GM21576 (cell line): ENCODE measurements around the gene EIF5A2.

Source experiments
- ATAC-seq: cut with Tn5 transposase; IDR thresholded peaks from one replicate; pipeline ENCODE4 v1.9.1; 2021; ENCODE audit warnings: mild to moderate bottlenecking, moderate library complexity; ENCODE audit not compliant: unreplicated experiment

Gene EIF5A2

DNA sequence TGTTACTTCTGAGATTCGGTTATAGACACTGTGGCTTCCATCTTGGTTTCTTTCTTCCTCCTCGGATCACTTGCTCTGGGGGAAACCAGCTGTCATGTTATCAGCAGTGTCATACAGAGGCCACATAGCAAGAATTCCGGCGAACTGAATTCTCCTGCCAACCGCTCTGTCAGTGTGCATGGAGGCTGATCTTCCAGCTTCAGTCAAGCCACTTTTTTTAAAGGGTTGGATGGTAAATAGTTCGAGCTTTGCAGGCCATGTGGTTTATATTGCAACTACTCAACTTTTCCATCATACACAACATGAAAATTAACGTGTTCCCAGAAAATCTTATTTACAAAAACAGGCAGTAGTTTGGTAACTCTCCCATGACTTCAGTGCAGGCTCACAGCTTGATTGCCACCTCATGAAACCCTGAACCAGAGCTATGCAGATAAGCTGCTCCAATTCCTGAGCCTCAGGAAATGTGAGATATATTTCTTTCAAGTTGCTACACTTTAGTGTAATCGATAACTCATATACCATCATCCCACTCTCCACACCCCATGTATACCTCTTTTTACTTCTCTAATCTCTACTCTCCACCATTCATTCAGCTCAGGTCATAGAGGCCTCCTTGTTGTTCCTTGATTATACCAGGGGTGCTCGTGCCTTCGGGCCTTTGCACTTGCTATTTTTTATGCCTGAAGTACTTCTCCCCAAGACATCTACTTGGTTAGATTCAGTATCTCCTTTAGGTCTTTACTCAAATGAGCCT is 45.6 kb downstream of the EIF5A2 start:
- ATAC-seq, result no peak

DNA sequence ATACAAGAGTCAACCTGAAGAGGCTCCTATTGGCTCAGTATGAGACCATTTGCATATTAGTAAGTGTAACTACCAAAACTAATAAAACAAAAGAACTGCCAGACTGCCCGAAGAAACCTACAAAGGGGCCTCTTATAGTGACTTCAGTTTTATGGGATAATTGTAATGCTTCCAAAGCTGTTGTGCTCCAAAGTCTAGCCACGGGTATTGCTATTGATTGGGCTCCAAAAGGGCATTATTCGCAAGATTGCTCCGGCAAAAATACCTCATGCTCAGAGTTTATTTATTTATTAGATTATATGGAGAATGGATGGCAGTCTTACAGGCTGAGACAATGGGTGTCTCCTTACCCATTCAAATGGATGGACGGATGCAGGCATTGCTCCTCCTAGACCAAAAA is 49.8 kb downstream of the EIF5A2 start:
- no peak for ATAC-seq

DNA sequence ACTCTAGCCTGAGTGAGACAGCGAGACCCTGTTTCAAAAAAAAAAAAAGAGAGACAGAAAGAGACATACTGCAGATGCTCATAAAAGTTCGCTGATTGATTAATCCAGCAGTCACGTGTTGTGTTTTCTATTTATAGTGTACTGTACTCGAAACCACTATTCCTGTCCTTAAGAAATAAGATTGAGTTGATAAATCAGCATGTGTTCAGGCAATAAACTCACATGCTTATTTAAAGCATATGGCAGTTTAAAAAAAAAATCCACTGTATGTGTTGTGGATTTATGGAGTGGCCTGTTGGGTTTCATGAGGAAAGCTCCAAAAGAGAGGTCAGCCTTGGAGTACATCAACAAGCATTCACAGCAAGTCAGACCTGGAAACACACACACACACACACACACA is 56.1 kb downstream of the EIF5A2 start:
- no peak for ATAC-seq

DNA sequence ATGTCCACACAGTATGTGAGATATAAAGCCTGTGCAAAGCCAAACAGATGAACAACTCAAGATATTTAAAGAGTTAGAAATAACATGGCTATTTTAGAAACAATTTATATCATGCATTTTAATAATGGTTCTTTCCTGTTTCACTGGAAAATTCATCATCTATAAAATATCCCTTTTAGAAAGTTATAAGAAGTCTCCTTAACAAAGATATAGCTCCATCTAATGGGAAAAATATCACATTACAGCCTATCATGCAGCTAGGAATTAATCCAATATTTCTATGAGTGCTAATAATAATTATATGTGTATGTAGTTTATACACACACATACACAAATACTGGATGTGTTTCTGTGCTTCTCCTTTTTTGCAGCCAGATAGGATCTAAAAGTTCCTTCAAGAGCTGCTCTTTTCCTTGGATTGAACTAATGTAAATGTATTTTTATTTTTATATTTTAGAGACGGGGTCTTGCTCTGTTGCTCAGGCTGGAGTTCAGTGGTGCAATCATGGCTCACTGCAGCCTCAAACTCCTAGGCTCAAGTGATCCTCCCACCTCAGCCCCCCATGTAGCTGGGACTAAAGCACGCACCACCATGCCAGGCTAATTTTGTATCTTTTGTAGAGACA is 60.0 kb downstream of the EIF5A2 start:
- no peak for ATAC-seq

DNA sequence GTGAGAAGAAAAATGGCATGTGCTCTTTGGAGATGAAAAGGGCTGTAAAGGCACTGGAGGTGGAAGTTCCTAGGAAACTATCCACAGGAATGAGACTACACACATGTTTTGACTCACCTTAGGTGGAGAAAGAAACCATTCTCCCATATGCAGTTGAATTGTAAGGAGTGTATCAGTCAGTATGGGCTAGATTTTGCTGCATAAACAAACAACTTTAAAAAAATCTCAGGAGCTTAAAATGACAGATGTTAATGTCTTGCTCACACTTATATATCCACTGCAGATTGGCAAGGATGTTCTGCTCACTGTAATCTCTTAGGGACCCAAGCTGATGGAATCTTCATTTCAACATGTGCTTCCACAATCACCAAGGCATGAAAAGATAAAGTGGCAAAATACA is 64.1 kb downstream of the EIF5A2 start:
- ATAC-seq, result no peak

DNA sequence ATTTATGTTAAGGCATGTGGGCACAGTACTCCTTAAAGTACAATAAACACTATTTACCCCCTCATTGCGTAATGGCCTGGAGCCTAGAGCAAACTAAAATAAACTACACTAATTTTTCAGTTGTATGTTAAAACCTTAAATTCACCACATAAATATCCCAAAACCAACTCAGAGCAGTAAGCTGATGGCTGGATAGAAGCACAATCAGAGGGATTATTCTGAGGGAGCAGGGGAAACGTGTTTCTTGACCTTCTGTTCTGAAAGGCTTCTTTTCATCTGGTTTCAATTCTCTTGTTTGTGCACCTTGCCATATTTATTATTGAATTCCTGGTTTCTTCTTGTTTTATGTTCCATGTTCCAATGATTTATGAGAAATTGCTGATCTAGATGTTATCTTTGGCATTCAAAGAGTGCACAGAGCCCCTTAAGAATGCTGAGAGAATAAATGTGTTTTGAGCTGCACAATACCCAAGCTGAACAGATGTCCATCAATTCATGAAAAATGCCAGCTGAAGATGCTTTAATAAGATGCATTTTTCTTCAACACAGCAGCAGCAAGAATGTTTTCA is 68.1 kb downstream of the EIF5A2 start:
- ATAC-seq, result no peak

DNA sequence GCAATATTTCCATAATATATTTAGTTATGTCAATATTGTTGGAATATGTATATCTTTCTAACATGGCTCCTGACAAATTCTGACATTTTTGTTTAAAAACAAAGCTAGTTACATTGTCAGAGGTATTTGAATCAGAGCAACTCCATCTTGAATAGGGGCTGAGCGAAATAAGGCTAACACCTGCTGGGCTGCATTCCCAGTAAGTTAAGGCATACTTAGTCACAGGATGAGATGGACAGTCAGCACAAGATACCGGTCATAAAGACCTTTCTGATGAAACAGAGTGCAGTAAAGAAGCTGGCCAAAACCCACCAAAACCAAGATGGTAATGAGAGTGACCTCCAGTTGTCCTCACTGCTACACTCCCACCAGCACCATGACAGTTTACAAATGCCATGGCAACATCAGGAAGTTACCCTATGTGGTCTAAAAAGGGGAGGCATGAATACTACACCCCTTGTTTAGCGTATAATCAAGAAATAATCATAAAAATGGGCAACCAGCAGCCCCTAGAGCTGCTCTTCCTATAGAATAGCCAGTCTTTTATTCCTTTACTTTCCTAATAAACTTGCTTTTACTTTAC is 68.8 kb downstream of the EIF5A2 start:
- ATAC-seq, result no peak
